GM12865 (cell line): ENCODE results near the gene FRS2.

Experiments used
- DNase-seq: peaks from one replicate; pipeline ENCODE4 v3.0.0; 2010; ENCODE audit warnings: low read depth
- H3K4me3 ChIP-seq: 2 replicates; pipeline ENCODE4 v1.5.1; 2011; ENCODE audit warnings: mild to moderate bottlenecking, low read depth, low read length, control low read depth
- CTCF ChIP-seq: IDR thresholded peaks from 2 replicates; pipeline ENCODE4 v1.5.1; 2011; ENCODE audit warnings: low read length, control low read depth, low read depth, inconsistent platforms; ENCODE audit not compliant: insufficient read depth; ENCODE audit errors: missing control alignments

Gene FRS2, protein sequence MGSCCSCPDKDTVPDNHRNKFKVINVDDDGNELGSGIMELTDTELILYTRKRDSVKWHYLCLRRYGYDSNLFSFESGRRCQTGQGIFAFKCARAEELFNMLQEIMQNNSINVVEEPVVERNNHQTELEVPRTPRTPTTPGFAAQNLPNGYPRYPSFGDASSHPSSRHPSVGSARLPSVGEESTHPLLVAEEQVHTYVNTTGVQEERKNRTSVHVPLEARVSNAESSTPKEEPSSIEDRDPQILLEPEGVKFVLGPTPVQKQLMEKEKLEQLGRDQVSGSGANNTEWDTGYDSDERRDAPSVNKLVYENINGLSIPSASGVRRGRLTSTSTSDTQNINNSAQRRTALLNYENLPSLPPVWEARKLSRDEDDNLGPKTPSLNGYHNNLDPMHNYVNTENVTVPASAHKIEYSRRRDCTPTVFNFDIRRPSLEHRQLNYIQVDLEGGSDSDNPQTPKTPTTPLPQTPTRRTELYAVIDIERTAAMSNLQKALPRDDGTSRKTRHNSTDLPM

GRCh38 chr12:69470189-69471075 is at the start of gene FRS2:
Gene FRS2, plus strand, starts transcription at chr12:69470388. Its CDS starts 98,643 bp downstream, at chr12:69569031.
- H3K4me3 ChIP-seq, result peak within 1 kb of the TSS; percentile 76
- TF ChIP-seq CTCF, result peak; percentile 21
- DNase-seq, result peak; percentile 91

- DNase-seq, result no peak
- TF ChIP-seq CTCF, result no peak
- no peak overlapping the region for H3K4me3 ChIP-seq
These were observed 48.6 kb upstream of the FRS2 start for GRCh38 chr12:69421548-69421947.

DNA sequence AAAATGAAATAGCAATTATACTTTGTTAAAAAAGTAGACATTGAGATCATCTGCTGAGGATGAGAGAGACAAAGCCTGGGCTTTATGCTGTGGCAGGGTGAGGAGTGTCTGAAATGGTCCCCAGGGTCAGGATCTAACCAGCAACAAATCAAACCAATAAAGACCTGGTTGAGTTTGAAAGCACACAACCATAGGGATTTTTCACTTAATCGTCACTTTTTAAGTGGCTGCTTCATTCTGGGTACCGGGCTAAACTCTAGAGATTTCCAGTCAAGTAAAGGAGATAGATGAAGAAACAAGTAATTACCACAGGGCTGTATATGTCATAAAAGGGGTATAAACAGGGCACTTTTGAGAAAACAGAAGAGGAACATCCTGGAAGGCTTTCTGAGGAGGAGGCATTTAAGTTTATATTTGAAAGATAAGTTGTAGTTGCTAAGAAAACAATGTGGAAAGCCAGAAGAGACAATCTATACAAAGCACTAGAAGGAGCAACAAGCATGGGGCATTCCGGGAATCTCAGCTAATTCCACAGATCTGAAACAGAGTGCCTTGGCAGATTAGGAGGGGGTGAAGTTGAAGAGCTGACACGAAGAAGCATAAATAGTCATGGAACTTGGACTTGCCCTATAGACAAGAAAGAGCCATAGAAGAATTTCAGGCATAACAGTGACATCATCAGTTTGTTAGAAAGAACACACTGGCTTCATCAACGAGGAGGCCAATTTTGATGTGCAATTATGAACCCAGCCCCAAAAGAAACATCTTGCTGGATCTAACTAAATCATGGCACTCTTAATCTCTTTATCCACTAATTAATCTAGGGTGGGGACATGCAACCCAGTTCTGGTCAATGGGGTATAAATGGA is 46.9 kb upstream of the FRS2 start:
- DNase-seq, result no peak
- no peak overlapping the region for H3K4me3 ChIP-seq
- no peak for TF ChIP-seq CTCF

DNA sequence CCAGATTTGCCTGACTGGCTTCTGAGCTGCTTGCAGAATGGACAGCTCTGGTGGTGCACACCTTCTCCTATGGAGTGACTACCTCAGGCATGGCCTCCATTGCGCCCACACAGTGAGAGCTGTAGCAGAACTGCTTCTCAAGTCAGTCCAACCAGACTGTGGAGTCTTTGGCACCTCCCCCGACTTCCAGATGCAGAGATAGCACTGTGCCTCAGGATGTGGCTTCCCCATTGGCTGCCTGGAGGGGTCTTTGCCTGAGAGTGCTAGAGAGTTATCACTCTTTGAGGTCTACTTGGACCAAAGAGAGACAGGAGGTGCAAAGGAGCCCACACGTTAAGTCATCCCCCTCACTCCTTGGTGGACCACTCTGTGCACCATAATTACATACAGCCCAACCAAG is 44.8 kb upstream of the FRS2 start:
- no peak for TF ChIP-seq CTCF
- no peak overlapping the region for H3K4me3 ChIP-seq
- no peak for DNase-seq

DNA sequence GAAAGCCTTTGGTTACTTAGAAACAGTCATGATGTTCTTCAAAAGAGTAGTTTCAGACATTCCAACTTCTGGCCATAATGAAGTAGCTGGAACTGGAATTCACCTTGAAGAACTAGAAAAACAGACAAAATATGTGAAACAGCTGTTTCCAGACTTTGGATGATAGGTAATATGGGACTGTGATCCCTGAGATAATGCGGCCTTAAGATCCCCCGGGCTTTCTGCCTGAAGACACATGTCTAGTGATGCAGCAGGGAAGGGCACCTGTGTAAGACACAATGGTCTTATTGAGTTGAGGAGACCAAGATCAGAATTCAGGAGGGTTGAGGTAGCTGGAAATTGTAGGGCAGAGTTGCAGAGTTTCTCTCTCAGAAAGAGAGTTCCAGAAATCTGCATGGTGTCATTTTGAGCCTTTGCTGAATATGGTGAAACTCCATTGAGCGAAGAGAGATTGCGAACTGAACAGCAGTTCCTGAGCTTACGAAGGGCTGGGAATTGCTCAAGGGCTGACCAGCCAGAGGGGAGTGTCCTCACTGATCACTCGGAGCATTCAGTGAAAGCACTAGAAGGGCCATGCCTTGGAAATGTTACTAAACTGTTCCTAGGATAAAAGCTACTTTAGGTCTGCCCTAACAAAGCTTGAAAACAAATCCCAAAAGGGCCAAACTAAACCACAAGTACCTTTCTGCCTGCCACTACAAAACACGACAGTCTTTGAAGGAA is 41.7 kb upstream of the FRS2 start:
- no peak overlapping the region for H3K4me3 ChIP-seq
- no peak for DNase-seq
- no peak for TF ChIP-seq CTCF

DNA sequence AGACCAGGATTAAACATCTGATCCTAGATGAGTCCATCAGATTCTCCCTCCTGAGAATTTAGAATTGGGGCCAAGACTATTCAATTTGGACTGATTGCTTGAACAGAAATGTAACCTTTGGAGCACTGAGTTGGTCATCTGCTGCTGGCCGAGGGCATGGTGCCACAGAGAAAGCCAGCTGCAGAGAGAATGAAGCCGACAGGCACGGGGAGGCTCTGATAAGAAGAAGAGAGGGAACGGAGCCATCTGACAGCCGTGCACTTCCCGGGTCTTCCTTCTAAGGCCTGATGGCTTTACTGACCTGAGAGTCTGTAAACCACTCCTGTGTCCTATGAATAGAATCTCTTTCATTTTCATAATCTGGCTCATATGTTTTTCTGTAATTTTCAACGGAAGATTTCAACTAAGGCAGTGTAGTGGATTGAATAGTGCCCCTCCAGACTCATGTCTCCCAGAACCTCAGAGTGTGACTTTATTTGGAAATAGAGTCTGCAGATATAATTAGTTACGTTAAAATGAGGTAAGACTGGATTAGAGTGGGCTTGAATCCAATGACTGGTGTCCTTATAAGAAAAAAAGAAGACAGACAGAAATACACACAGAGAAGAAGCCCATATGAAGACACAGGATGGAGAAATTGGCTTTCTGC is 39.1 kb upstream of the FRS2 start:
- no peak overlapping the region for H3K4me3 ChIP-seq
- TF ChIP-seq CTCF, result no peak
- DNase-seq, result no peak
